ENCODE data around the gene SUN2.

GRCh38 chr22:38788021-38788816 lies 32.4 kb upstream of the SUN2 start:
- TF ChIP-seq EZH2 (optimal IDR thresholded peaks at IDR 0.05; ENCODE audit: low read depth, low read length): no peak
- TF ChIP-seq CTCF (IDR thresholded peaks at IDR 0.05; ENCODE audit: low read length): no peak

All from MM.1S (cell line).